ENCODE data around the gene IRF4. TPM values are rescaled to one million over a fixed set of nuclear protein-coding genes. Genes with fewer than 3 reads are reported as not detected.
A peak's percentile ranks its signal among the peaks of the same experiment; 100 is the strongest.

Gene IRF4
- total RNA-seq, 1 donor from 2014 or later, result not detected

GRCh38 chr6:389622-390021, 1.9 kb upstream of the IRF4 start:
- Mint-ChIP-seq H3K9me3 (no peaks in the 10 kb centered on the region), H3K4me3 (no peak overlapping the region), H3K4me1 (peaks cover 14% of the 10 kb centered on the region), H3K36me3 (no peaks in the 10 kb centered on the region), H3K27ac (no peak overlapping the region), H3K27me3 (ENCODE audit: low read depth) (peaks cover 96% of the 10 kb centered on the region)
- no peak for DNase-seq (ENCODE audit: low spot score in 2 of 2, unreplicated experiment in 2 of 2)
- no peak for TF ChIP-seq CTCF (IDR thresholded peaks at IDR 0.05; ENCODE audit: unreplicated experiment)

- H3K27ac Mint-ChIP-seq, result no peak overlapping the region
Observed at GRCh38 chr6:390914-391558, 516 bp upstream of the IRF4 start.

GRCh38 chr6:392441-393390, 1.2 kb downstream of the IRF4 start:
- Mint-ChIP-seq H3K27me3 (ENCODE audit: low read depth) (peaks cover 92% of the 10 kb centered on the region), H3K36me3 (no peaks in the 10 kb centered on the region), H3K4me3 (peak overlapping the region; percentile 46), H3K9me3 (no peaks in the 10 kb centered on the region), H3K27ac (no peak overlapping the region), H3K4me1 (peaks cover 16% of the 10 kb centered on the region)
- DNase-seq (ENCODE audit: low spot score in 2 of 2, unreplicated experiment in 2 of 2), result no peak
- no peak for TF ChIP-seq CTCF (IDR thresholded peaks at IDR 0.05; ENCODE audit: unreplicated experiment)

More at GRCh38 chr6:390914-391558, 516 bp upstream of the IRF4 start:
- peaks cover 96% of the 10 kb centered on the region for H3K27me3 Mint-ChIP-seq (ENCODE audit: low read depth)
- no peaks in the 10 kb centered on the region for H3K36me3 Mint-ChIP-seq
- no peaks in the 10 kb centered on the region for H3K9me3 Mint-ChIP-seq
- DNase-seq (ENCODE audit: low spot score in 2 of 2, unreplicated experiment in 2 of 2), result no peak
- peaks cover 16% of the 10 kb centered on the region for H3K4me1 Mint-ChIP-seq
- peak overlapping the region; percentile 41 for H3K4me3 Mint-ChIP-seq
- TF ChIP-seq CTCF (IDR thresholded peaks at IDR 0.05; ENCODE audit: unreplicated experiment), result no peak

- Mint-ChIP-seq H3K9me3 (no peaks in the 10 kb centered on the region), H3K4me1 (peaks cover 16% of the 10 kb centered on the region), H3K27me3 (ENCODE audit: low read depth) (peaks cover 92% of the 10 kb centered on the region), H3K27ac (no peak overlapping the region), H3K4me3 (peak overlapping the region; percentile 58), H3K36me3 (no peaks in the 10 kb centered on the region)
- DNase-seq (ENCODE audit: low spot score in 2 of 2, unreplicated experiment in 2 of 2), result no peak
- no peak for TF ChIP-seq CTCF (IDR thresholded peaks at IDR 0.05; ENCODE audit: unreplicated experiment)
Observed at GRCh38 chr6:393391-394221, 2.1 kb downstream of the IRF4 start.

GRCh38 chr6:394641-395289, 3.2 kb downstream of the IRF4 start:
- no peak for DNase-seq (ENCODE audit: low spot score in 2 of 2, unreplicated experiment in 2 of 2)
- H3K9me3 Mint-ChIP-seq, result no peaks in the 10 kb centered on the region
- no peak for TF ChIP-seq CTCF (IDR thresholded peaks at IDR 0.05; ENCODE audit: unreplicated experiment)
- H3K4me1 Mint-ChIP-seq, result peaks cover 16% of the 10 kb centered on the region
- no peak overlapping the region for H3K27ac Mint-ChIP-seq
- H3K4me3 Mint-ChIP-seq, result no peak overlapping the region
- H3K36me3 Mint-ChIP-seq, result no peaks in the 10 kb centered on the region
- H3K27me3 Mint-ChIP-seq (ENCODE audit: low read depth), result peaks cover 91% of the 10 kb centered on the region

Measured in mesothelial cell of epicardium (in vitro differentiated cells).